ENCODE data around the gene TAF3.

The TAF3 gene

GRCh38 chr10:8014649-8015048, 196.3 kb downstream of the TAF3 start:
- no peak for TF ChIP-seq GATA2 (IDR thresholded peaks at IDR 0.05; ENCODE audit: low read depth, low read length)
- TF ChIP-seq GATA3 (IDR thresholded peaks at IDR 0.05; ENCODE audit: low read depth, low read length) = no peak

- TF ChIP-seq GATA2 (IDR thresholded peaks at IDR 0.05; ENCODE audit: low read depth, low read length) = no peak
- TF ChIP-seq GATA3 (IDR thresholded peaks at IDR 0.05; ENCODE audit: low read depth, low read length) = no peak
Measured at GRCh38 chr10:8017277-8017676, 199.0 kb downstream of the TAF3 start.

GRCh38 chr10:8023321-8023720, 205.0 kb downstream of the TAF3 start:
- TF ChIP-seq GATA2 (IDR thresholded peaks at IDR 0.05; ENCODE audit: low read depth, low read length) = no peak
- TF ChIP-seq GATA3 (IDR thresholded peaks at IDR 0.05; ENCODE audit: low read depth, low read length) = no peak

GRCh38 chr10:8023851-8024250, 205.5 kb downstream of the TAF3 start:
- TF ChIP-seq GATA3 (IDR thresholded peaks at IDR 0.05; ENCODE audit: low read depth, low read length) = no peak
- no peak for TF ChIP-seq GATA2 (IDR thresholded peaks at IDR 0.05; ENCODE audit: low read depth, low read length)

GRCh38 chr10:8026349-8027259, 208.3 kb downstream of the TAF3 start:
- TF ChIP-seq GATA3 (IDR thresholded peaks at IDR 0.05; ENCODE audit: low read depth, low read length) (no peak), GATA2 (IDR thresholded peaks at IDR 0.05; ENCODE audit: low read depth, low read length) (no peak)

GRCh38 chr10:8032558-8032957, 214.3 kb downstream of the TAF3 start:
- TF ChIP-seq GATA3 (IDR thresholded peaks at IDR 0.05; ENCODE audit: low read depth, low read length) = no peak
- no peak for TF ChIP-seq GATA2 (IDR thresholded peaks at IDR 0.05; ENCODE audit: low read depth, low read length)

GRCh38 chr10:8033812-8034465, 215.6 kb downstream of the TAF3 start:
- no peak for TF ChIP-seq GATA3 (IDR thresholded peaks at IDR 0.05; ENCODE audit: low read depth, low read length)
- TF ChIP-seq GATA2 (IDR thresholded peaks at IDR 0.05; ENCODE audit: low read depth, low read length) = no peak

GRCh38 chr10:8034466-8035005, 216.2 kb downstream of the TAF3 start:
- TF ChIP-seq GATA3 (IDR thresholded peaks at IDR 0.05; ENCODE audit: low read depth, low read length) (no peak), GATA2 (IDR thresholded peaks at IDR 0.05; ENCODE audit: low read depth, low read length) (no peak)

- TF ChIP-seq GATA2 (IDR thresholded peaks at IDR 0.05; ENCODE audit: low read depth, low read length) (peak; percentile 73), GATA3 (IDR thresholded peaks at IDR 0.05; ENCODE audit: low read depth, low read length) (no peak)
Measured at GRCh38 chr10:8035006-8035640, 216.8 kb downstream of the TAF3 start.

- TF ChIP-seq GATA3 (IDR thresholded peaks at IDR 0.05; ENCODE audit: low read depth, low read length) (no peak), GATA2 (IDR thresholded peaks at IDR 0.05; ENCODE audit: low read depth, low read length) (no peak)
Measured at GRCh38 chr10:8035641-8036470, 217.6 kb downstream of the TAF3 start.

GRCh38 chr10:8036506-8037198, 218.3 kb downstream of the TAF3 start:
- no peak for TF ChIP-seq GATA2 (IDR thresholded peaks at IDR 0.05; ENCODE audit: low read depth, low read length)

GRCh38 chr10:8037199-8037801, 219.0 kb downstream of the TAF3 start:
- TF ChIP-seq GATA3 (IDR thresholded peaks at IDR 0.05; ENCODE audit: low read depth, low read length) = no peak
- no peak for TF ChIP-seq GATA2 (IDR thresholded peaks at IDR 0.05; ENCODE audit: low read depth, low read length)
